Left hindlimb (tissue), 1 donor: ENCODE results near the gene HSPG2.
"Not testable (repeated sequence)": the region's sequence is repeated elsewhere in the genome, so short reads cannot be mapped to it uniquely, and the experiment has no call there.

Source experiments
- DNase-seq: peaks from one replicate; pipeline ENCODE4 v3.0.0-alpha.2; 2018

The HSPG2 gene

DNA sequence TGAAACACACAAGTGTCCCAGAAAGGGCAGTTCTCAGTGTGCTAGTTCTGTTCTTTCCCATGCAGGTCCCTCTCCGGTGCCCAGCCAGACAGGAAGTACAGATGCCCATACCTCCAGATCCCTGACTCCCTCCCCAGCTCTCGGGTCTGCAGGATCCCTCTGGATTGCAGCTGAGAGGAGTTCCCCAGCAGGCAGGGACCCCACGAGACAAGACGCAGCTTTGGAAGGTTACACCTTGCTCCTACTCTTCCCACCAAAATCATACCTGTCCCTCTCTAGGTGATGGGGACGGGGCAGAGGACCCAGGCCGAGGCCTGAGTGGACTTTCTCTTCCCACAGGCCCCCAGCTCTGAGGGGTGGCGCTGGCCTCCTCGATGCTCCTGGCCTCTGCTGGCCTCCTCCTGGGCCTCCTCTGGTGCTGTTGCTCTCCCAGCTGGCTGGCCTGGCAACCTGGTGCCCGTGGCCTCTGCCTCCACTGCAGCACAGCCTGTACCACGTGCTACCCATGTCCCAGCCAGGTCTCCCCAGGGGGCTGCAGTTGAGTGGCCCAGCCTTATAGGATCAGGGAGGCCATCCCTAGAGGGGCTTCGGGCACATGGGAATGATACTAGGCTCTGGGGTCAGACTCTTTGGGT lies 115.6 kb downstream of the HSPG2 start:
- DNase-seq: no peak

DNA sequence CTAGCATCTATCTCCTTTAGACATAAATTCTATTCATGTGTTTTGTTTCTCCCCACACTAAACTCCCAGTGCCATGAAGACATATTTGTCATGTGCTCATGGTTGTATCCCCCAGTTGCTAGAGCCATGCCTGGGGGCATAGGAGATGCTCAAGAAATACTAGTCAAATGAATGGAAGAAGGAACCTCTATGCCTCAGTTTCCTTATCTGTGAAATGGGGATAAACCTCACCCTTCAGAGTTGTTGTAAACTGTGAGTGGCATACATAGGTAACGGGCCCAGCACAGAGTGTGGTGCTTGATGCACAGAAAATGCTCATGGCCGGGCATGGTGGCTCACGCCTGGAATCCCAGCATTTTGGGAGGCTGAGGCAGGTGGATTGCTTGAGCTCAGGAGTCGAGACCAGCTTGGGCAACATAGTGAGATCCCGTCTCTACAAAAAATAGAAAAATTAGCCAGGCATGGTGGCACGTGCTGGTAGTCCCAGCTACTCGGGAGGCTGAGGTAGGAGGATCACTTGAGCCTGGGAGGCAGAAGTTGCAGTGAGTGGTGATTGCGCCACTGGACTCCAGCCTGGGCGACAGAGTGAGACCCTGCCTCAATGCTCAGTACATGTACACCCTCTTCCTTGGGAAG lies 116.4 kb downstream of the HSPG2 start:
- DNase-seq: no peak

- no peak for DNase-seq
Observed at GRCh38 chr1:21818656-21819055, 118.5 kb downstream of the HSPG2 start.

- no peak for DNase-seq
Observed at GRCh38 chr1:21816602-21817302, 120.4 kb downstream of the HSPG2 start.

DNA sequence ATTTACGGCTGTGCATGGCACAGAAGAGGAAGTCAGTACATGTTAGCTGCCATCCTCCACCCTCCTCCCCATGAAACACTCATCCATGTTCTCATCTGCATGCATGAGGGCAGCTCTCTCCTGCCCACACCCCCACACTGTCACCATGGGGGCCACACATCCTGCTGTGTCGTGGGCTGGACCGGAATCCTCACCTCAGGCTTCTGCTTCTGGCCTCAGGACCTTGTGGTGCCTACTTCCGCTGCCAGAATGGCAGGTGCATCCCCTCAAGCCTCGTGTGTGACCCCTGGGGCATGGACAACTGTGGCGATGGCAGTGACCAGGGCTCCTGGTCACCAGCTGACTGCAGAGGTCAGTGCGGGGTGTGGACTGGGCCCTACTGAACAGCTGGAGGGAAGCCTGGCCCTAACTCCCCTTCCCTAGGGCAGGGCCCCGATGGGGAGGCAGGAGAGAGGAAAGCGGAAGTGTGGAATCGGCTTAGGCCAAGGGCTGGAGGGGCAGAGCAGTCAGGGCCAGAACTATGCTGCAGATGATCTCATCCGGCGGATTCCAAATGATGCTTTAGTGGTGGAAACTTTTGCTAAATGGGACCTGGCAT lies 121.3 kb downstream of the HSPG2 start:
- no peak for DNase-seq

DNA sequence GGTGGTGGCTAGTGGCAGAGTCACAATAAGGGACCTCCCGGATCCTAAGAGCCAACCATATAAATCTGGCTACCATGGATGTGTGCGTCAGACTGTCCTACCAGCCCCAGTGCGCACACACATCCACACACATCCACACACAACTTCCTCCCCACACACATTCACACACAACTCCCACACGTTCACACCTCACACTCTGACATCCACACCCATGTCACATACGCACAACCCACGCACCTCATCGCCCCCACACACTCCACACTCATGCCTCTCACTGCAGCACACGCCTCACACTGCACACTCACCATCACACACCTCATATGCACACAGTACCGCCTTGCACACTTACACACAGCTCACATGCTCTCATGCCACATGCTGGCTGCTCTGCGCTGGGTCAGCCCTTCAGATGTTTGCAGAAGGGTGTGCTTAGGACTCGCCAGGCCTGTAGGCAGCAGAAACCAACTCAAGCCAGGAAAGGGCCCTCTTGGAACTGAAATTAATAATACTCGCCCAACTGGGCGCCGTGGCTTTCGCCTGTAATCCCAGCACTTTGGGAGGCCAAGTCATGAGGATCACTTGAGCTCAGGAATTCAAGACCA lies 122.0 kb downstream of the HSPG2 start:
- no peak for DNase-seq

DNA sequence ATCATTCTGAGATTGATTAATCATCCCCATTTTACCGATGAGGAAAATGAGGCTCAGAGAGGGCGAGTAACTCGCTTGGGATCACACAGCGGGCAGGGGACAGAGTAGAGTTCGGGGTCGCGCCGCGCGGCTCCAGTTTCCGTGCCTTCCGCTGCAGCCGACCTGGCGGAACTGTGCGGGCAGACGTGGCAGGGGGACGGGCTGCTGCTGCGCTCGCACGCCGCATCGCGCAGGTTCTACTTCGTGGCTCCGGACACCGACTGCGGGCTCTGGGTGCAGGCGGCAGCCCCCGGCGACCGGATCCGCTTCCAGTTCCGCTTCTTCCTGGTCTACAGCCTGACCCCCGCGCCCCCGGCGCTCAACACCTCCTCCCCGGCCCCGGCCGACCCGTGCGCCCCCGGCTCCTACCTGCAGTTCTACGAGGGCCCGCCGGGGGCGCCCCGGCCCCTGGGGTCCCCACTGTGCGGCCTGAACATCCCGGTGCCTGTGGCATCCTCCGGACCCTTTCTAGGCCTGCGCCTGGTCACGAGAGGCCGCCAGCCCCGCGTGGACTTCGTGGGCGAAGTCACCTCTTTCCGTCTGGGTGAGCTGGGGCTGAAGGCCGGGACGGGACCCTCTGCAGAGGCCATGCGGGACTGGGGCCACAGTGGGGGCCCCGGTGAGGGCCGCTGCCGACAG lies 122.7 kb downstream of the HSPG2 start:
- DNase-seq: no peak

GRCh38 chr1:21813542-21813941 lies 123.6 kb downstream of the HSPG2 start:
- no peak for DNase-seq

DNA sequence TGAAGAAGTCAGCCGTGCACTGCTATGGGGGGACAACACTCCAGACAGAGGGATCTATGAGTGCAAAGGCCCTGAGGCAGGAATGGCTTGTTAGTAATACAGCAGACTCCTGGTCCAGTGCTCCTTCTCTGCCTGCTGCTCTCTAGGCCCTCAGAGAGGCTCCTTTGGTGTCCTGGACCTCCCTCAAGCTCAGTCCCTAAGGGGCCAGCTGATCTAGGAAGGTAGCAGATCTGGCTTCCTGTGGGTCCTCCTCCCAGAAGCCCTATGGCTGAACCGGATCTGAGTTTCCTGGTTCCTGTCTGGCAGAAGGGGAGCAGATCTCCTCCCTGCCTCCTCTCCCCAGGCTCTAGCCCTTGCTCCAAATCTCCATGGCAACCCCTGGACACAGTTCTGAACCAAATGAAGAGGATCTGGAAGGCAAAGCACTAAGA lies 125.2 kb downstream of the HSPG2 start, which contains the start of gene LDLRAD2:
Gene LDLRAD2, plus strand, starts transcription at position 391 of the 431 bp plus-strand sequence. CDS start 187 bp downstream, outside the sequence.
- no peak for DNase-seq

GRCh38 chr1:21804536-21804935 lies 132.6 kb downstream of the HSPG2 start:
- no peak for DNase-seq

DNA sequence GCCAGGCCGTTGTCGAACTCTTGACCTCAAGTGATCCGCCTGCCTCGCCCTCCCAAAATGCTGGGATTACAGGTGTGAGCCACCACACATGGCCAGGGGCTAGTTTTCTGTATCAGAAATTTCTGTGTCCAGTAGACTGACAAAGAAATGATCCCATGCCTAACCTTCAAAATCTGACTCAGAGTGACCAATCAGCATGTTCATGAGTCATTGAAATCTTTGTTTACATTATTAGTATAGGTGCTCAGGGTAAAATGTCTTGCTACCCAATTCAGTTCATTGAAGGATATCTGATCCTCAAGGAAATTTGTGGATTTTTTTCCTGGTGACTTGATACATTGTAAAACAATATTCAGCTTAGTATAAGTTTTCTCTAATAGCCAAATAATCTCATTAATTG lies 136.0 kb downstream of the HSPG2 start:
- DNase-seq: no peak

GRCh38 chr1:21799730-21800129 lies 137.4 kb downstream of the HSPG2 start:
- DNase-seq: no peak

- no peak for DNase-seq
Observed at GRCh38 chr1:21795075-21795474, 142.0 kb downstream of the HSPG2 start.

DNA sequence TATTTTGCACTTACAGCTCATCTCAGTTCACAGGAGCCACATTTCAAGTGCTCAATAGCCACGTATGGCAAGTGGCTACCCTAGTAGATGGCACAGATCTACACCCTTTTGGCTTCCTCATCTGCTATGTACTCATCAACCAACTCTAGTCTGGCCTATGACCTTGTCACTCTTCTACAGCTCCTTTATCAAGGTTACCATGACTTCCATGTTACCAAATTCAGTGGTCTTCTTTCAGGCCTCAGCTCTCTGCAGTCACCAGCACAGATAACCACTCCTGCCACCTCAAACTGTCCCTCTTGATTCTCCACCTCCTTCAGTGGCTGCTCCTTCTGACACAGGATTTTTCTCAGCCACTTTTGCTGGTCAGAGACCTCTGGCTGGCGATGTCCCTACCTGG lies 142.5 kb downstream of the HSPG2 start:
- DNase-seq: no peak

- no peak for DNase-seq
Observed at GRCh38 chr1:21793104-21793503, 144.0 kb downstream of the HSPG2 start.

- DNase-seq: no peak
Observed at GRCh38 chr1:21786640-21787039, 150.5 kb downstream of the HSPG2 start.

DNA sequence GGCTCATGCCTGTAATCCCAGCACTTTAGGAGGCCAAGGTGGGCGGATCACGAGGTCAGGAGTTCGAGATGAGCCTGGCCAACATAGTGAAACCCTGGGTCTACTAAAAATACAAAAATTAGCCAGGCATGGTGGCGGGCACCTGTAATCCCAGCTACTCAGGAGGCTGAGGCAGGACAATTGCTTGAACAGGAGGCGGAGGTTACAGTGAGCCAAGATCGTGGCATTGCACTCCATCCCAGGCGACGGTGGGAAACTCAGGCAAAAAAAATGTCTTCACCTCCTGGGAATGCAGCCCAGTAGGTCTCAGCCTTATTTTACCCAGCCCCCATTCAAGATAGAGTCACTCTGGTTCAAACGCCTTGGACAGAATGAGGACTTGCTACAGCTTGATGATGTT lies 151.3 kb downstream of the HSPG2 start:
- not testable (repeated sequence) for DNase-seq

DNA sequence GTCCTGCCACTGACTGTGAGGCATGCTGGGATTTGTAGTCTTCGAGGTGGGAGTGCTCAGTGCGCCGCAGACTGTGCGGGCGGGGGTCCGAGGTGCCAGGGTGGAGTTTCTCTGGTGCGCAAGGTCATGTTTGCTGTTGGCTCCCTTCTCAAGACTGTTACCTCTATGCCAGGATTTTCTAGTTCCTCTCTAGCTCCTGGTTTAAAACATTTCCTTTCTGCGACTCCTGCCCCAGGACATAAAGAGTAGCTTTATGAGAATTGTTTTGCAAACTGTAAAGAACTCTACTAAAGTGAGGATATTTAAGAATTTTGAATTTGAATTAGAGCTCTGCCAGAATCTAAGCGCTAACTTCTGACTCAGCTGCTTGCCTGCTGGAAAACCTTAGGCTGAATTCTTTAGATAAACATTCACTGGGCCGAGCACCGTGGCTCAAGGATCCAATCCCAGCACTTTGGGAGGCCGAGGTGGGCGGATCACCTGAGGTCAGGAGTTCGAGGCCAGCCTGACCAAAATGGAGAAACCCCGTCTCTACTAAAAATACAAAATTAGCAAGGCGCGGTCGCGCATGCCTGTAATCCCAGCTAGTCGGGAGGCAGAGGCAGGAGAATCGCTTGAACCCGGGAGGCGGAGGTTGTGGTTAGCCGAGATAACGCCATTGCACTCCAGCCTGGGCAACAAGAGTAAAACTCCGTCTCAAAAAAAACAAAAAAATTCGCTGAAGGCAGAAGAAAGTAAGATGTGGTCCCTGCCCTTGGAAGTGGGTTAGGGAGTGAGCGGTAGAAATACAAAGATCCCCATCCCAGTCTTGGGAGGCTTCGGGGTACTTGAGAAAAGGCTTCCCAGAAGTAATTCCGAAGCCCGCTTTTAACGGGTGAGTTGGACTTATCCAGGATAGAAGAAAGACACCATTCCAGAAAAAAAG lies 153.2 kb downstream of the HSPG2 start:
- DNase-seq: peak; percentile 97

- DNase-seq: peak; percentile 98
Observed at GRCh38 chr1:21782868-21783678, 154.0 kb downstream of the HSPG2 start, which contains the start of gene USP48. Gene USP48 (minus strand): TSS chr1:21783149. CDS start chr1:21782957, 192 bp downstream.

DNA sequence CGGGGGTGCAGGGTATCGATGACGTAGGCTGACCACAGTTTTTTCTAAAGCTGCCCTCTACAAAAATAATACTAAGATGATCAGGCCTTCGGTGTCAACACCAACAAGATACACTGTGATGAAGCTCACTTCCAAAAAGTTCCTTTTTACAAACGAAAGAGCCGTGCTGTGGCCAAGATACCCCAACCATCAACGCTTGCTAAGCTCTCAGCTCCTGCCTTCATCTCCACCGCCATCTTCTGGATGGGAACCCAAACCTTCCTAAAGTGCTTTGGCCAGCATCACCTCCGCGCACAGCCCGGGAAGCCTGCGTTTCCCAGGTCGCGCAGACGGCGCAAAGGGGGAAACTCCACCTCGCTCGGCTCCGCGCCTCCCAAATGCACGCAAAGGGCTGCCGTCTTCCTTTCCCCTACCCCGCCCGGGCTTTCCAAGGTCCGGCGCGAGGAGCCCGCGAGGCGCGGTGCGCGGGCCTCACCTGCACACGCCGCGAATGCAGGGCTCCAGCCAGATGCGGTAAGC lies 154.7 kb downstream of the HSPG2 start:
- DNase-seq: peak; percentile 63
